GM12874 (cell line): ENCODE measurements around the gene DOCK4.

Source experiments
- TF ChIP-seq, protein P1 (sequence below): IDR thresholded peaks from 2 replicates; pipeline ENCODE4 v1.5.1; 2011; ENCODE audit warnings: low read depth, mild to moderate bottlenecking, control low read depth, low read length, moderate library complexity; ENCODE audit not compliant: insufficient read depth

The DOCK4 gene

DNA sequence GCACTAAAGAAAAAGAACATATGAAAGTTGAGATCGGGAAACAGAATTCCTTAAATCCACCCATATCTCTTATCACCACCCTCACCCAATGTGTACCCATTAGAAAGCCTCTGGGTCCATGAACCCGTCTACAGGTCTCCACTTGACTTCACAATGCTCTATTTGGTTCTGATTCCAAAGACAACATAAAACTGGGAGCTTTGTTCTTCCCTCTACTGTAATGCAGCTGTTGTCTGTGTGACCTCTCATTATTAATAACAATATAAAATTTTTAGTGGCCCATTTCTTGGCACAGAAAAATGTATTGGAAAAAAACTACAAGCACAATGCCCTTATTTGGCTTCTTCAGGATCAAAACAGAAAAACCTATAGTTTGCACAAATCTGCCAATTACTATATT lies 30.0 kb downstream of the DOCK4 start:
- TF ChIP-seq, protein P1, sequence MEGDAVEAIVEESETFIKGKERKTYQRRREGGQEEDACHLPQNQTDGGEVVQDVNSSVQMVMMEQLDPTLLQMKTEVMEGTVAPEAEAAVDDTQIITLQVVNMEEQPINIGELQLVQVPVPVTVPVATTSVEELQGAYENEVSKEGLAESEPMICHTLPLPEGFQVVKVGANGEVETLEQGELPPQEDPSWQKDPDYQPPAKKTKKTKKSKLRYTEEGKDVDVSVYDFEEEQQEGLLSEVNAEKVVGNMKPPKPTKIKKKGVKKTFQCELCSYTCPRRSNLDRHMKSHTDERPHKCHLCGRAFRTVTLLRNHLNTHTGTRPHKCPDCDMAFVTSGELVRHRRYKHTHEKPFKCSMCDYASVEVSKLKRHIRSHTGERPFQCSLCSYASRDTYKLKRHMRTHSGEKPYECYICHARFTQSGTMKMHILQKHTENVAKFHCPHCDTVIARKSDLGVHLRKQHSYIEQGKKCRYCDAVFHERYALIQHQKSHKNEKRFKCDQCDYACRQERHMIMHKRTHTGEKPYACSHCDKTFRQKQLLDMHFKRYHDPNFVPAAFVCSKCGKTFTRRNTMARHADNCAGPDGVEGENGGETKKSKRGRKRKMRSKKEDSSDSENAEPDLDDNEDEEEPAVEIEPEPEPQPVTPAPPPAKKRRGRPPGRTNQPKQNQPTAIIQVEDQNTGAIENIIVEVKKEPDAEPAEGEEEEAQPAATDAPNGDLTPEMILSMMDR, result no peak

DNA sequence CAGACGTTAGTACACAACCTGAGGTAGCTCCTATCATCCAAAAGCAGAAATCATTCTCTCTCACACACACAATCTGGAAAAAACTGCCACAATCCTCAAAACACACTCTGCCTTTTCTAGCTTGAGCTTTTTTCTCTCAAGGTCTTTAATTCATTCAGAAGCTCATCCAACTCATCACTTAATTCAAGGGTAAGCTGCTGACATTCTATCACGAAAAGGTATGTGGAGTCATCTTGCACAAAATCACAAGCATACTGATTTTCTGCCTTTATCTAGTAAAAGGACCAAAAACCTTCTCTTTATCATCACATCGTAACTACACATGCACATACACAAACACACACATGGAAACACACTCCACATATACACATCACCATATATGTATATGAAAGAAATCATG lies 32.0 kb downstream of the DOCK4 start:
- TF ChIP-seq, protein P1, result no peak

DNA sequence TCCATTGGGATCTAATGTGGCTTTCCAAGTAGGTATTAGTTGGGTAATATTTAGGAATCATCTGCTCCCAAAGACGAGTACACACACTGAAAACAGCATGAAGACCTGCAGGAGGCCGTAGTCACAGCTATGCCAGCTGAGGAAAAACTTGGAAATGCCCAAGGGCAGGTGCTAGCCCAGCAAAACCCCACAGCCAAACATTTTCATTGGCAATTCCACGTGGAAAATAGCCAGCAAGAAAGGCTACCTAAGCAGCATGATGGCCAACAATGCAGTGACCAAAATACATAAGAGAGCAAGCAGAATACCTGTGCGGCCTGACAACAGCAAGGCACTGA lies 32.7 kb downstream of the DOCK4 start:
- TF ChIP-seq, protein P1, result no peak

DNA sequence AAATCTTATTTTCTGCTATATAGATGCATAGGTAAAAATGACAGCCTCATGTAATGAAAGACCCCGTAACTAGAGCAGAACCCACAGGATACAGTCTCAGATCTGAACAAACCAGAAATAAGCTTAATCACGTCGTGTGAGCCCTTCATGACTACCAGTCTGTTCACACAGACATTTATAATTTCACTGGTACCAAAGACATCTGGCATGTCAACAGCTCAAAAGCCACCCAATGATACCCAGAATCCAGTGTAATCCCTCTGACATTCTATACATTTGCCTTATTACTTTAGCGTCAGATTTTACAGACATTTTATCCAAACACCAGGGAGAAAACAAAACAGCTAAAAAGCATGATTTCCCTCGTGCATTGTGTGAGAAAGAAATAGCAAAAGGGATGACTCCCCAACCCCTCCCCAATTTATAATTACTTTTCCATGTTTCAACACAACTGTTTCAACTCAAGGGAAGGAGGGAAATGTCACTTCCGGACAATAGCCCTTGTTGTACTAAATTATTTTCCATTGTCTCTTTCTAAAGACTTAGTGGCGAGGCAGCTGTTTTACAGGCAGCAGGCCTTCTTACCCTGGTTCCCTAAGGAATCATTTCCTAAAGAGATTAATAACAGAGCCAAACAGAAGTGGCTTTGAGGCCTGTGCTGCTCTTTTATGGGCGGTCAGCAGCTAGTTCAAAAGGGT lies 33.2 kb downstream of the DOCK4 start:
- TF ChIP-seq, protein P1, result no peak

DNA sequence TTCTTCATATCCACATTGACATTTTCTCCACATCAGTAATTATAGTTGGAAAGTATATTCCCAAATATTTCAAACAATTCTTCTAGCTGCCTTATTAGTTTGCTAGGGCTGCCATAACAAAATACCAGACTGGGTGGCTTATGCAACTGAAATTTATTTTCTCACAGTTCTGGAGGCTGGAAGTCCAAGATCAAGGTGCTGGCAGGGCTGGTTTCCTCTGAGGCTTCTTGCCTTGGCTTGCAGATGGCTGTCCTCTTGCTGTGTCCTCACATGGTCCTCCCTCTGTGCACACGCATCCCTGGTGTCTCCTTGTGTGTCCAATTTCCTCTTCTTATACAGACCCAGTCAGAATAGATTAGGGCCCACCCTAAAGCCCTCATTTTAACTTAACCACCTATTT lies 34.5 kb downstream of the DOCK4 start:
- TF ChIP-seq, protein P1, result no peak

DNA sequence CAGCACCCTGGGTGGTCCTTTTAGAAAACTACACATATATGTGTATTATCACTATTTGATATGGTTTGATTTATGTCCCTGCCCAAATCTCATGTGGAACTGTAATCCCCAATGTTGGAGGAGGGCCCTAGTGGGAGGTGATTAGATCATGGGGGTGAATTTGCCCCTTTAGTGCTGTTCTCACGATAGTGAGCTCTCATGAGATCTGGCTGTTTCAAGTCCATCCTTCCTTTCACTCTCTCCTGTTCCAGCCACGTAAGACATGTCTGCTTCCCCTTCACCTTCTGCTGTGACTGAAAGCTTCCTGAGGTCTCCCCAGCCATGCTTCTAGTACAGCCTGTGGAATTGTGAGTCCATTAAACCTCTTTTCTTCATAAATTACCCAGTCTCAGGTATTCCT lies 37.3 kb downstream of the DOCK4 start:
- TF ChIP-seq, protein P1, result no peak

DNA sequence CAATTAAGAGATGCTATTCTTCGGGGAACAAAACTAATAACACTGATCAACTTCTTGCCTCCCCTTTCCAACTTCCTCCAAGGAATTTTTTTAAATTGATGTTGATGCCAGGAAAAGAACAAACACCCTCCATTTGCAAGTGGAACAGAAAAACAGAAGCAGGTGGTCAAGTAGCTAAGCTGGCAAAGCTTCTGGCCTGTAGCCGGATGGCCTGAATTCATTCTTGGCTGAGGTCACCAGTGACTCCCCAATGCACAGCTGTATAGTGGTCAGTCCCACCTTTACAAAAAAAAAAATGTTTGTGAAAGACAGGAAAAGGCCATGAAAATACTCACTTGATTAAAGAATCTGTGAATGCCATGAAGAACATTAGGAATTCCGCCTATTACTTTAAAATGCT lies 39.1 kb downstream of the DOCK4 start:
- TF ChIP-seq, protein P1, result no peak
